Left ventricle myocardium inferior (tissue), 1 donor: ENCODE data around the gene ROCK2. TPM values are rescaled to one million over a fixed set of nuclear protein-coding genes. Genes with fewer than 3 reads are reported as not detected.

ENCODE experiments used
- DNase-seq: peaks from one replicate; pipeline ENCODE4 v3.0.0-alpha.2; 2020
- H3K27ac ChIP-seq: fragments of 200-600 bp; replicated peaks from 2 replicates; pipeline ENCODE4 v1.8.0; 2021
- H3K27me3 ChIP-seq: fragments of 200-600 bp; 2 replicates; pipeline ENCODE4 v1.8.0; 2021; ENCODE audit warnings: low read depth
- H3K36me3 ChIP-seq: fragments of 200-600 bp; 2 replicates; pipeline ENCODE4 v1.8.0; 2021
- H3K4me1 ChIP-seq: fragments of 200-600 bp; 2 replicates; pipeline ENCODE4 v1.8.0; 2021
- H3K4me3 ChIP-seq: fragments of 200-600 bp; 2 replicates; pipeline ENCODE4 v1.8.0; 2021; ENCODE audit warnings: mild to moderate bottlenecking, moderate library complexity
- H3K9me3 ChIP-seq: fragments of 200-600 bp; replicated peaks from 2 replicates; pipeline ENCODE4 v1.8.0; 2021
- CTCF ChIP-seq: fragments of 200-600 bp; IDR thresholded peaks from 2 replicates; pipeline ENCODE4 v1.8.0; 2021; ENCODE audit warnings: antibody characterized with exemption, mild to moderate bottlenecking, borderline replicate concordance
- intact Hi-C: fragments of 100-400 bp; cut with micrococcal nuclease; formaldehyde crosslinking; loops from one replicate; pipeline ENCODE4 v1.11.0; 2022
- total RNA-seq: library from RNA; stranded (reverse); fragmentation: NEBNext Ultra II Directional; extraction: Animal tissue kit (Norgen Biotek cat#: 25700); gene quantifications from one replicate; pipeline ENCODE4 v1.2.1, GENCODE V29; 2021
- donor health status: DM: no; HTN: yes; CAD: no; lungs with severe emphysema.

ROCK2 gene
- total RNA-seq, 1 donor from 2014 or later: 30.2 TPM

- Histone ChIP-seq H3K36me3 (no peaks in the 10 kb centered on the region), H3K27me3 (no peaks in the 10 kb centered on the region), H3K4me3 (no peak overlapping the region), H3K4me1 (peaks cover 54% of the 10 kb centered on the region), H3K27ac (no peak overlapping the region), H3K9me3 (no peaks in the 10 kb centered on the region)
- intact Hi-C loops: no loop called here
- no peak for DNase-seq
- TF ChIP-seq CTCF: no peak
Observed at GRCh38 chr2:11305338-11305737, 39.1 kb downstream of the ROCK2 start.

GRCh38 chr2:11304476-11304875 lies 40.0 kb downstream of the ROCK2 start:
- H3K4me1 ChIP-seq: peaks cover 57% of the 10 kb centered on the region
- no peak for TF ChIP-seq CTCF
- H3K27me3 ChIP-seq: no peaks in the 10 kb centered on the region
- DNase-seq: no peak
- no peak overlapping the region for H3K27ac ChIP-seq
- no peaks in the 10 kb centered on the region for H3K9me3 ChIP-seq
- intact Hi-C loops: no loop called here
- no peak overlapping the region for H3K4me3 ChIP-seq
- no peaks in the 10 kb centered on the region for H3K36me3 ChIP-seq

GRCh38 chr2:11303290-11304013 lies 41.0 kb downstream of the ROCK2 start:
- no peak for DNase-seq
- H3K27ac ChIP-seq: no peak overlapping the region
- peaks cover 57% of the 10 kb centered on the region for H3K4me1 ChIP-seq
- no peaks in the 10 kb centered on the region for H3K9me3 ChIP-seq
- no peaks in the 10 kb centered on the region for H3K36me3 ChIP-seq
- H3K27me3 ChIP-seq: no peaks in the 10 kb centered on the region
- TF ChIP-seq CTCF: no peak
- intact Hi-C loops: no loop called here
- H3K4me3 ChIP-seq: no peak overlapping the region

GRCh38 chr2:11299439-11299838 lies 45.0 kb downstream of the ROCK2 start:
- Histone ChIP-seq H3K4me1 (peaks cover 49% of the 10 kb centered on the region), H3K4me3 (no peak overlapping the region), H3K36me3 (no peaks in the 10 kb centered on the region), H3K27me3 (no peaks in the 10 kb centered on the region), H3K27ac (no peak overlapping the region), H3K9me3 (no peaks in the 10 kb centered on the region)
- no peak for TF ChIP-seq CTCF
- intact Hi-C loops: loop anchor here (10.0 kb wide), 1 partner anchor 45 kb away; the partner anchor contains the start of gene ROCK2
- no peak for DNase-seq

GRCh38 chr2:11298592-11298991 lies 45.8 kb downstream of the ROCK2 start:
- peaks cover 41% of the 10 kb centered on the region for H3K4me1 ChIP-seq
- intact Hi-C loops: loop anchor here (10.0 kb wide), 1 partner anchor 46 kb away; the partner anchor contains the start of gene ROCK2
- no peak overlapping the region for H3K27ac ChIP-seq
- DNase-seq: no peak
- no peaks in the 10 kb centered on the region for H3K9me3 ChIP-seq
- no peaks in the 10 kb centered on the region for H3K36me3 ChIP-seq
- no peak overlapping the region for H3K4me3 ChIP-seq
- H3K27me3 ChIP-seq: no peaks in the 10 kb centered on the region
- TF ChIP-seq CTCF: no peak
